Measurements from ENCODE around the gene METTL24. TPM values are rescaled to one million over a fixed set of nuclear protein-coding genes. Genes with fewer than 3 reads are reported as not detected.
A peak's percentile ranks its signal among the peaks of the same experiment; 100 is the strongest.

Gene METTL24
- total and polyA plus RNA-seq, 2 of the 13 experiments (the other 11 are each of a cell fraction or from before 2014, with no cell fraction given): not detected

DNA sequence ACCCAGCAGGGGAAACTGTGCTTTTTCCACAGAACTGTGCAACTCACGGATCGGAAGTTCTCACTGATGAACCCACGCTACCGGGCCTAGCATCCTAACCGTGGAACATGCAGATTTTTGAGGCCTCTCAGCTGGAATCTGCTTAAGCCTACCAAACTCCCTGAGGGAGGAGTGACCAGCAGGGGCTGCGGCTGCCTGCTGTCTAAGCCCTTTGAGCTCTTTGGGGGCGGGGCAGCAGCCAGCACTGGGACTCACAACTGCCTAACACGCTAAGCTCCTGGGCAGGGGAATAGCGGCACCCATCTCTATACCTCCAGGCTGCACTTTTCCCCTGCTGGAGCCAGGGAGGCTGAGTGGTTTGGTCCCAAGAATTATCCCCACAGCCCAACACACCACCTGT lies 20.4 kb upstream of the METTL24 start (continued):
- TF ChIP-seq HNF1B (CRISPR knock-in tag; IDR thresholded peaks at IDR 0.05) (no peak), LCORL (IDR thresholded peaks at IDR 0.05) (no peak), LCORL (CRISPR knock-in tag; IDR thresholded peaks at IDR 0.05) (peak; percentile 50; the same call in 1 of the 2 replicates), MTA1 (CRISPR knock-in tag; IDR thresholded peaks at IDR 0.05; ENCODE audit: borderline replicate concordance) (no peak), ZFX (CRISPR knock-in tag; IDR thresholded peaks at IDR 0.05; ENCODE audit: low read depth) (peak; percentile 48; the same call in 1 of the 2 replicates), ZNF574 (CRISPR knock-in tag; IDR thresholded peaks at IDR 0.05) (peak; percentile 50), ZNF615 (CRISPR knock-in tag; IDR thresholded peaks at IDR 0.05; ENCODE audit: borderline replicate concordance) (no peak), NR2F1 (CRISPR knock-in tag; IDR thresholded peaks at IDR 0.05) (no peak), STAG1 (CRISPR knock-in tag; IDR thresholded peaks at IDR 0.05) (peak; percentile 40), PITX1 (CRISPR knock-in tag; IDR thresholded peaks at IDR 0.05) (peak; percentile 57; the same call in 1 of the 2 replicates), HNF4G (IDR thresholded peaks at IDR 0.05; ENCODE audit: borderline replicate concordance, low read depth, low read length) (peak; percentile 42; the same call in 1 of the 2 replicates), HNF4G (CRISPR knock-in tag; IDR thresholded peaks at IDR 0.05; ENCODE audit: borderline replicate concordance, low read depth) (0 out of 2 replicates have a peak, but pooled peaks have one; percentile 17), CTCF (CRISPR knock-in tag; IDR thresholded peaks at IDR 0.05) (peak; percentile 67), SYNCRIP (IDR thresholded peaks at IDR 0.05; ENCODE audit: insufficient read depth, low read depth, low read length) (no peak)
- TF ChIP-seq, protein P1, sequence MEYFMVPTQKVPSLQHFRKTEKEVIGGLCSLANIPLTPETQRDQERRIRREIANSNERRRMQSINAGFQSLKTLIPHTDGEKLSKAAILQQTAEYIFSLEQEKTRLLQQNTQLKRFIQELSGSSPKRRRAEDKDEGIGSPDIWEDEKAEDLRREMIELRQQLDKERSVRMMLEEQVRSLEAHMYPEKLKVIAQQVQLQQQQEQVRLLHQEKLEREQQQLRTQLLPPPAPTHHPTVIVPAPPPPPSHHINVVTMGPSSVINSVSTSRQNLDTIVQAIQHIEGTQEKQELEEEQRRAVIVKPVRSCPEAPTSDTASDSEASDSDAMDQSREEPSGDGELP (IDR thresholded peaks at IDR 0.05; ENCODE audit: borderline replicate concordance, low read depth): peak; percentile 18; the same call in 1 of the 2 replicates
- TF ChIP-seq, protein P2, sequence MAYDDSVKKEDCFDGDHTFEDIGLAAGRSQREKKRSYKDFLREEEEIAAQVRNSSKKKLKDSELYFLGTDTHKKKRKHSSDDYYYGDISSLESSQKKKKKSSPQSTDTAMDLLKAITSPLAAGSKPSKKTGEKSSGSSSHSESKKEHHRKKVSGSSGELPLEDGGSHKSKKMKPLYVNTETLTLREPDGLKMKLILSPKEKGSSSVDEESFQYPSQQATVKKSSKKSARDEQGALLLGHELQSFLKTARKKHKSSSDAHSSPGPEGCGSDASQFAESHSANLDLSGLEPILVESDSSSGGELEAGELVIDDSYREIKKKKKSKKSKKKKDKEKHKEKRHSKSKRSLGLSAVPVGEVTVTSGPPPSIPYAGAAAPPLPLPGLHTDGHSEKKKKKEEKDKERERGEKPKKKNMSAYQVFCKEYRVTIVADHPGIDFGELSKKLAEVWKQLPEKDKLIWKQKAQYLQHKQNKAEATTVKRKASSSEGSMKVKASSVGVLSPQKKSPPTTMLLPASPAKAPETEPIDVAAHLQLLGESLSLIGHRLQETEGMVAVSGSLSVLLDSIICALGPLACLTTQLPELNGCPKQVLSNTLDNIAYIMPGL (CRISPR knock-in tag; IDR thresholded peaks at IDR 0.05; ENCODE audit: borderline replicate concordance in 1 of 2, low read depth in 1 of 2): no peak

Data from HepG2 (cell line).